NOMO-1 treated with DMSO at 0.1 percent for 48 hours (cell line): ENCODE data around the gene PLCB3.
A peak's percentile ranks its signal among the peaks of the same experiment; 100 is the strongest.

Experiments used
- DNase-seq: peaks from one replicate; lab custom pipeline; 2025; ENCODE audit not compliant: unreplicated experiment; lab: John Stamatoyannopoulos, UW

Gene PLCB3

GRCh38 chr11:64265176-64266160 is 14.1 kb downstream of the PLCB3 start:
- DNase-seq: no peak

GRCh38 chr11:64266339-64266738 is 15.0 kb downstream of the PLCB3 start:
- DNase-seq: no peak

- no peak for DNase-seq
These were observed 16.0 kb downstream of the PLCB3 start for GRCh38 chr11:64267207-64267945.

- no peak for DNase-seq
These were observed 16.9 kb downstream of the PLCB3 start for GRCh38 chr11:64268025-64268892.

GRCh38 chr11:64268893-64269539 is 17.7 kb downstream of the PLCB3 start:
- peak; percentile 34 for DNase-seq

- peak; percentile 99 for DNase-seq
These were observed 18.4 kb downstream of the PLCB3 start for GRCh38 chr11:64269540-64270220.

- DNase-seq: no peak
These were observed 23.9 kb downstream of the PLCB3 start for GRCh38 chr11:64275031-64275800.

GRCh38 chr11:64275841-64276240 is 24.5 kb downstream of the PLCB3 start:
- DNase-seq: no peak

GRCh38 chr11:64276653-64277431 is 25.5 kb downstream of the PLCB3 start:
- DNase-seq: no peak

GRCh38 chr11:64278576-64279190 is 27.4 kb downstream of the PLCB3 start:
- no peak for DNase-seq

- no peak for DNase-seq
These were observed 30.8 kb downstream of the PLCB3 start for GRCh38 chr11:64281957-64282770.

GRCh38 chr11:64283092-64283491 is 31.8 kb downstream of the PLCB3 start:
- no peak for DNase-seq

GRCh38 chr11:64284048-64284961 is 33.0 kb downstream of the PLCB3 start, which contains the start of gene BAD:
Gene BAD (minus strand): TSS chr11:64284665. CDS start chr11:64284368, 297 bp downstream.
- DNase-seq: peak; percentile 93

GRCh38 chr11:64284962-64285884 is 33.9 kb downstream of the PLCB3 start, which contains the start of gene GPR137:
Gene GPR137 (plus strand): TSS chr11:64285848. CDS start chr11:64286525, 677 bp downstream.
- DNase-seq: peak; percentile 63
